ENCODE measurements around the gene ARHGAP42.
"Not testable (repeated sequence)": the region's sequence is repeated elsewhere in the genome, so short reads cannot be mapped to it uniquely, and the experiment has no call there.

Gene ARHGAP42

GRCh38 chr11:100687054-100687629 is at the start of gene ARHGAP42:
ARHGAP42 (plus strand) TSS chr11:100687288; CDS start chr11:100687679, 391 bp downstream.
- peak; percentile 11 to 19 for DNase-seq (ENCODE audit: extremely low read depth in 1 of 2, low read depth in 1 of 2)

- no peak for DNase-seq (ENCODE audit: extremely low read depth in 1 of 2, low read depth in 1 of 2)
Measured at GRCh38 chr11:100637706-100638105, 49.4 kb upstream of the ARHGAP42 start.

GRCh38 chr11:100638648-100639047 is 48.4 kb upstream of the ARHGAP42 start:
- no peak for DNase-seq (ENCODE audit: extremely low read depth in 1 of 2, low read depth in 1 of 2)

GRCh38 chr11:100639140-100639539 is 47.9 kb upstream of the ARHGAP42 start:
- DNase-seq (ENCODE audit: extremely low read depth in 1 of 2, low read depth in 1 of 2), result no peak

- DNase-seq (ENCODE audit: extremely low read depth in 1 of 2, low read depth in 1 of 2), result no peak
Measured at GRCh38 chr11:100640071-100640470, 47.0 kb upstream of the ARHGAP42 start.

- DNase-seq (ENCODE audit: extremely low read depth in 1 of 2, low read depth in 1 of 2), result no peak
Measured at GRCh38 chr11:100640646-100641045, 46.4 kb upstream of the ARHGAP42 start.

GRCh38 chr11:100641456-100641855 is 45.6 kb upstream of the ARHGAP42 start:
- DNase-seq (ENCODE audit: extremely low read depth in 1 of 2, low read depth in 1 of 2), result no peak

GRCh38 chr11:100646545-100646944 is 40.5 kb upstream of the ARHGAP42 start:
- DNase-seq (ENCODE audit: extremely low read depth in 1 of 2, low read depth in 1 of 2), result no peak

- DNase-seq (ENCODE audit: extremely low read depth in 1 of 2, low read depth in 1 of 2), result no peak
Measured at GRCh38 chr11:100647861-100648260, 39.2 kb upstream of the ARHGAP42 start.

GRCh38 chr11:100663583-100663982 is 23.5 kb upstream of the ARHGAP42 start:
- DNase-seq (ENCODE audit: extremely low read depth in 1 of 2, low read depth in 1 of 2), result no peak

- DNase-seq (ENCODE audit: extremely low read depth in 1 of 2, low read depth in 1 of 2), result no peak
Measured at GRCh38 chr11:100663996-100664395, 23.1 kb upstream of the ARHGAP42 start.

- DNase-seq (ENCODE audit: extremely low read depth in 1 of 2, low read depth in 1 of 2), result not testable (repeated sequence)
Measured at GRCh38 chr11:100666816-100667215, 20.3 kb upstream of the ARHGAP42 start.

- DNase-seq (ENCODE audit: extremely low read depth in 1 of 2, low read depth in 1 of 2), result no peak
Measured at GRCh38 chr11:100667449-100667848, 19.6 kb upstream of the ARHGAP42 start.

GRCh38 chr11:100670140-100670539 is 16.9 kb upstream of the ARHGAP42 start:
- no peak for DNase-seq (ENCODE audit: extremely low read depth in 1 of 2, low read depth in 1 of 2)

GRCh38 chr11:100671471-100671870 is 15.6 kb upstream of the ARHGAP42 start:
- no peak for DNase-seq (ENCODE audit: extremely low read depth in 1 of 2, low read depth in 1 of 2)

- DNase-seq (ENCODE audit: extremely low read depth in 1 of 2, low read depth in 1 of 2), result no peak
Measured at GRCh38 chr11:100672498-100673033, 14.5 kb upstream of the ARHGAP42 start.

GRCh38 chr11:100673063-100673462 is 14.0 kb upstream of the ARHGAP42 start:
- DNase-seq (ENCODE audit: extremely low read depth in 1 of 2, low read depth in 1 of 2), result no peak

GRCh38 chr11:100674212-100674611 is 12.9 kb upstream of the ARHGAP42 start:
- no peak for DNase-seq (ENCODE audit: extremely low read depth in 1 of 2, low read depth in 1 of 2)

GRCh38 chr11:100675115-100675650 is 11.9 kb upstream of the ARHGAP42 start:
- no peak for DNase-seq (ENCODE audit: extremely low read depth in 1 of 2, low read depth in 1 of 2)

GRCh38 chr11:100676901-100677300 is 10.2 kb upstream of the ARHGAP42 start:
- DNase-seq (ENCODE audit: extremely low read depth in 1 of 2, low read depth in 1 of 2), result no peak

GRCh38 chr11:100677796-100678195 is 9.3 kb upstream of the ARHGAP42 start:
- no peak for DNase-seq (ENCODE audit: extremely low read depth in 1 of 2, low read depth in 1 of 2)

- DNase-seq (ENCODE audit: extremely low read depth in 1 of 2, low read depth in 1 of 2), result no peak
Measured at GRCh38 chr11:100680070-100680469, 7.0 kb upstream of the ARHGAP42 start.

- no peak for DNase-seq (ENCODE audit: extremely low read depth in 1 of 2, low read depth in 1 of 2)
Measured at GRCh38 chr11:100681064-100681502, 6.0 kb upstream of the ARHGAP42 start.
